Progenitor cell of endocrine pancreas (in vitro differentiated cells): ENCODE results near the gene ADSS2. TPM values are rescaled to one million over a fixed set of nuclear protein-coding genes. Genes with fewer than 3 reads are reported as not detected.
A peak's percentile ranks its signal among the peaks of the same experiment; 100 is the strongest.

Experiments used
- DNase-seq: peaks from one replicate; pipeline ENCODE4 v3.0.0; 2021; ENCODE audit warnings: low spot score; ENCODE audit not compliant: unreplicated experiment
- H3K27ac Mint-ChIP-seq: 2 replicates; pipeline ENCODE4 v1.8.0; 2021; ENCODE audit warnings: mild to moderate bottlenecking, moderate library complexity, mixed read lengths
- H3K27me3 Mint-ChIP-seq: 2 replicates; pipeline ENCODE4 v1.8.0; 2021; ENCODE audit warnings: mixed read lengths
- H3K36me3 Mint-ChIP-seq: 2 replicates; pipeline ENCODE4 v1.8.0; 2022; ENCODE audit warnings: mixed read lengths; ENCODE audit not compliant: insufficient read depth
- H3K4me1 Mint-ChIP-seq: 2 replicates; pipeline ENCODE4 v1.8.0; 2021; ENCODE audit warnings: low read depth, mixed read lengths
- H3K4me3 Mint-ChIP-seq: 2 replicates; pipeline ENCODE4 v1.8.0; 2021; ENCODE audit warnings: low read depth, mild to moderate bottlenecking, moderate library complexity, mixed read lengths
- H3K9me3 Mint-ChIP-seq: 2 replicates; pipeline ENCODE4 v1.8.0; 2021; ENCODE audit warnings: low read depth, mixed read lengths
- total RNA-seq: library from RNA; stranded (reverse); gene quantifications from 2 replicates; pipeline ENCODE4 v1.2.1, GENCODE V29; 2021
- TF ChIP-seq, protein P1 (sequence below): fragments of 200-600 bp; sonication (generic); IDR thresholded peaks from one replicate; pipeline ENCODE4 v1.5.0; 2021; ENCODE audit warnings: antibody characterized with exemption, mild to moderate bottlenecking; ENCODE audit not compliant: unreplicated experiment

The ADSS2 gene
- total RNA-seq, 1 donor from 2014 or later = 34.6 TPM

- Mint-ChIP-seq H3K4me3 (no peak overlapping the region), H3K9me3 (no peaks in the 10 kb centered on the region), H3K4me1 (no peaks in the 10 kb centered on the region), H3K27ac (no peak overlapping the region), H3K27me3 (no peaks in the 10 kb centered on the region), H3K36me3 (peaks cover 4% of the 10 kb centered on the region)
- DNase-seq = no peak
- TF ChIP-seq, protein P1, sequence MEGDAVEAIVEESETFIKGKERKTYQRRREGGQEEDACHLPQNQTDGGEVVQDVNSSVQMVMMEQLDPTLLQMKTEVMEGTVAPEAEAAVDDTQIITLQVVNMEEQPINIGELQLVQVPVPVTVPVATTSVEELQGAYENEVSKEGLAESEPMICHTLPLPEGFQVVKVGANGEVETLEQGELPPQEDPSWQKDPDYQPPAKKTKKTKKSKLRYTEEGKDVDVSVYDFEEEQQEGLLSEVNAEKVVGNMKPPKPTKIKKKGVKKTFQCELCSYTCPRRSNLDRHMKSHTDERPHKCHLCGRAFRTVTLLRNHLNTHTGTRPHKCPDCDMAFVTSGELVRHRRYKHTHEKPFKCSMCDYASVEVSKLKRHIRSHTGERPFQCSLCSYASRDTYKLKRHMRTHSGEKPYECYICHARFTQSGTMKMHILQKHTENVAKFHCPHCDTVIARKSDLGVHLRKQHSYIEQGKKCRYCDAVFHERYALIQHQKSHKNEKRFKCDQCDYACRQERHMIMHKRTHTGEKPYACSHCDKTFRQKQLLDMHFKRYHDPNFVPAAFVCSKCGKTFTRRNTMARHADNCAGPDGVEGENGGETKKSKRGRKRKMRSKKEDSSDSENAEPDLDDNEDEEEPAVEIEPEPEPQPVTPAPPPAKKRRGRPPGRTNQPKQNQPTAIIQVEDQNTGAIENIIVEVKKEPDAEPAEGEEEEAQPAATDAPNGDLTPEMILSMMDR = no peak
These were observed 62.7 kb downstream of the ADSS2 start for GRCh38 chr1:244388961-244389360.

DNA sequence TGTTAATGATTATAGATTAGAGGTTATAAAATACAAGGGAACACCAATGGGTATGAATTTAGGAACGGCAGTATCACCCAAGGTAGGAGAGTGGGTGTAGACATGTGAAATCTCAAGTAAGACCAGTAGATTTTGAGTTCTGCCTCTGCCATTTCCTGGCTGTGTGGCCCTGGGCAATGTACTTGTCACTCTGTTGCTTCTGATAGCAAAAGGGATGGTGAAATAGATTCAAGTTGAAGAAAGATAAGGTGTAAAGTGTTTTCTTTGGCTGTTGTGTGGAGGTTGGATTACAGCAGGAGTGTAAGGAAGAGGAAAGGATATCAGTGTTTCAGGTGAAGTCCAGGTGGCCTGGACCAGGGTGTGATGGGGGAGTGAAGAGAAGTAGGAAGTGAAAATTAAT lies 64.3 kb downstream of the ADSS2 start:
- H3K4me3 Mint-ChIP-seq = no peak overlapping the region
- no peaks in the 10 kb centered on the region for H3K27me3 Mint-ChIP-seq
- no peaks in the 10 kb centered on the region for H3K9me3 Mint-ChIP-seq
- H3K27ac Mint-ChIP-seq = peak overlapping the region; percentile 39
- H3K4me1 Mint-ChIP-seq = no peaks in the 10 kb centered on the region
- H3K36me3 Mint-ChIP-seq = peaks cover 2% of the 10 kb centered on the region
- TF ChIP-seq, protein P1 = no peak
- DNase-seq = no peak

DNA sequence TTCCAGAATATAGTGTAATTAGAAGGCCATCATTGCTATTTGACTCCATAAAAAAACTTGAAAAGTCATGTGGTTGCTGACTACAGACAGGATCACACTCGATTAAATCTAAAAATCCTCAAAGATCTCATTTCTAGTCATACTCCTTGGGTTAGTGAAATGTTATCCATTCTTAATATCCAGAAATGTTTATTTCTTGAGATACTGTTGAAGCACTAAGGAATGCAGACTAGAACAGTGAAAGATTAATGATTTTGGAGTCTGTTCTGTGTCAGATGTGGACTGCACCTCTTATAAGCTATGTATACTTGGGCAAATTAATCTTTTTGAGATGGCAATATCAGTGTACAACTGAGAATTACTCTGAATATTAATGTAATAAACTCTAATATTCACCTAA lies 65.1 kb downstream of the ADSS2 start:
- Mint-ChIP-seq H3K9me3 (no peaks in the 10 kb centered on the region), H3K27me3 (no peaks in the 10 kb centered on the region), H3K4me1 (no peaks in the 10 kb centered on the region), H3K27ac (no peak overlapping the region), H3K36me3 (peaks cover 2% of the 10 kb centered on the region), H3K4me3 (no peak overlapping the region)
- TF ChIP-seq, protein P1 = no peak
- no peak for DNase-seq

DNA sequence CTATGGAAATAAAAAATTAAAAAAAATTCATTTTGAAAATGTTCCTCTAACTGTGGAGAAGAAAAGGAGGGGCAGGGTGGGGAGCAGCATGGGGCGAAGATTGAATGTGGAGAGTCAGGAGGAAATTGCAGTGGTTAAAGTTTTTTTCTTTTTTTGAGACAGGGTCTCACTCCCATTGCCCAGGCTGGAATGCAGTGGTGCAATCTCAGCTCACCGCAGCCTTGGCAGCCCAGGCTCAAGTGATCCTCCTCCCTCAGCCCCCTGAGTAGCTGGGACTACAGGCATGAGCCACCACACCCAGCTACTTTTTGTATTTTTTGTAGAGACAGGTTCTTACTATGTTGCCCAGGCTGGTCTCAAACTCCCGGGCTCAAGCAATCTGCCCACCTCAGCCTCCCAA lies 67.6 kb downstream of the ADSS2 start:
- Mint-ChIP-seq H3K9me3 (no peaks in the 10 kb centered on the region), H3K27me3 (no peaks in the 10 kb centered on the region), H3K4me3 (no peak overlapping the region), H3K36me3 (peaks cover 2% of the 10 kb centered on the region), H3K27ac (no peak overlapping the region), H3K4me1 (no peaks in the 10 kb centered on the region)
- no peak for DNase-seq
- TF ChIP-seq, protein P1 = no peak

GRCh38 chr1:244383278-244383884 lies 68.3 kb downstream of the ADSS2 start:
- H3K4me1 Mint-ChIP-seq = no peaks in the 10 kb centered on the region
- no peaks in the 10 kb centered on the region for H3K27me3 Mint-ChIP-seq
- H3K4me3 Mint-ChIP-seq = no peak overlapping the region
- DNase-seq = no peak
- H3K27ac Mint-ChIP-seq = no peak overlapping the region
- peaks cover 2% of the 10 kb centered on the region for H3K36me3 Mint-ChIP-seq
- no peaks in the 10 kb centered on the region for H3K9me3 Mint-ChIP-seq
- TF ChIP-seq, protein P1 = no peak
